ENCODE results near the gene GP9.

Gene GP9

GRCh38 chr3:129104051-129104450 is 43.5 kb downstream of the GP9 start:
- ATAC-seq, result no peak
- TF ChIP-seq POU6F1 (CRISPR knock-in tag; IDR thresholded peaks at IDR 0.05; ENCODE audit: borderline replicate concordance, low read depth) (no peak), TOX (CRISPR knock-in tag; IDR thresholded peaks at IDR 0.05; ENCODE audit: borderline replicate concordance) (no peak), ZC3H10 (CRISPR knock-in tag; IDR thresholded peaks at IDR 0.05) (no peak), ZFP30 (CRISPR knock-in tag; IDR thresholded peaks at IDR 0.05) (no peak), TSHZ2 (CRISPR knock-in tag; IDR thresholded peaks at IDR 0.05) (no peak), CREB5 (CRISPR knock-in tag; IDR thresholded peaks at IDR 0.05; ENCODE audit: low read depth) (no peak), GLIS3 (CRISPR knock-in tag; IDR thresholded peaks at IDR 0.05) (no peak), PATZ1 (CRISPR knock-in tag; IDR thresholded peaks at IDR 0.05; ENCODE audit: borderline replicate concordance) (no peak), ARNTL (CRISPR knock-in tag; IDR thresholded peaks at IDR 0.05; ENCODE audit: borderline replicate concordance, low read depth) (no peak), OSR1 (CRISPR knock-in tag; IDR thresholded peaks at IDR 0.05) (no peak), RARB (CRISPR knock-in tag; IDR thresholded peaks at IDR 0.05) (no peak)

GRCh38 chr3:129104498-129105079 is 44.0 kb downstream of the GP9 start:
- ATAC-seq, result no peak
- TF ChIP-seq ZNF565 (CRISPR knock-in tag; conservative IDR thresholded peaks at IDR 0.05; ENCODE audit: low read depth), result no peak
- TF ChIP-seq CSRNP3 (CRISPR knock-in tag; IDR thresholded peaks at IDR 0.05), result no peak
- TF ChIP-seq SNAI2 (CRISPR knock-in tag; IDR thresholded peaks at IDR 0.05), result no peak
- no peak for TF ChIP-seq PPARA (CRISPR knock-in tag; IDR thresholded peaks at IDR 0.05; ENCODE audit: borderline replicate concordance)
- 0 out of 2 replicates have a peak, but pooled peaks have one; percentile 61 for TF ChIP-seq ZFP3 (CRISPR knock-in tag; IDR thresholded peaks at IDR 0.05)

GRCh38 chr3:129105862-129106261 is 45.3 kb downstream of the GP9 start:
- no peak for ATAC-seq

GRCh38 chr3:129106320-129106719 is 45.7 kb downstream of the GP9 start:
- no peak for TF ChIP-seq SNAI2 (CRISPR knock-in tag; IDR thresholded peaks at IDR 0.05)
- no peak for TF ChIP-seq ESRRG (CRISPR knock-in tag; IDR thresholded peaks at IDR 0.05)
- no peak for TF ChIP-seq ARNTL (CRISPR knock-in tag; IDR thresholded peaks at IDR 0.05; ENCODE audit: borderline replicate concordance, low read depth)
- no peak for TF ChIP-seq CSDC2 (CRISPR knock-in tag; IDR thresholded peaks at IDR 0.05)
- TF ChIP-seq PPARA (CRISPR knock-in tag; IDR thresholded peaks at IDR 0.05; ENCODE audit: borderline replicate concordance), result no peak
- no peak for TF ChIP-seq GLIS3 (CRISPR knock-in tag; IDR thresholded peaks at IDR 0.05)
- TF ChIP-seq PATZ1 (CRISPR knock-in tag; IDR thresholded peaks at IDR 0.05; ENCODE audit: borderline replicate concordance), result no peak
- TF ChIP-seq CSRNP3 (CRISPR knock-in tag; IDR thresholded peaks at IDR 0.05), result no peak
- TF ChIP-seq TOX (CRISPR knock-in tag; IDR thresholded peaks at IDR 0.05; ENCODE audit: borderline replicate concordance), result no peak
- TF ChIP-seq ZNF8 (CRISPR knock-in tag; IDR thresholded peaks at IDR 0.05), result no peak
- no peak for TF ChIP-seq RARB (CRISPR knock-in tag; IDR thresholded peaks at IDR 0.05)
- TF ChIP-seq ZFP30 (CRISPR knock-in tag; IDR thresholded peaks at IDR 0.05), result no peak
- no peak; the same call in 2 of the 3 replicates for ATAC-seq

More at GRCh38 chr3:129105862-129106261, 45.3 kb downstream of the GP9 start:
- TF ChIP-seq RARB (CRISPR knock-in tag; IDR thresholded peaks at IDR 0.05) (no peak), OSR1 (CRISPR knock-in tag; IDR thresholded peaks at IDR 0.05) (no peak), ZNF8 (CRISPR knock-in tag; IDR thresholded peaks at IDR 0.05) (no peak), ZNF70 (CRISPR knock-in tag; IDR thresholded peaks at IDR 0.05) (no peak), ARNTL (CRISPR knock-in tag; IDR thresholded peaks at IDR 0.05; ENCODE audit: borderline replicate concordance, low read depth) (no peak), SNAI2 (CRISPR knock-in tag; IDR thresholded peaks at IDR 0.05) (no peak), TOX (CRISPR knock-in tag; IDR thresholded peaks at IDR 0.05; ENCODE audit: borderline replicate concordance) (no peak), ZFP30 (CRISPR knock-in tag; IDR thresholded peaks at IDR 0.05) (no peak), ZC3H10 (CRISPR knock-in tag; IDR thresholded peaks at IDR 0.05) (no peak)

Data from SK-N-SH treated with all-trans-retinoic acid at 6 μM for 48 hours (cell line).